Spleen (tissue), 7 donors: Measurements from ENCODE around the gene RBM46.

Experiments
- POLR2A ChIP-seq, 3 donors: fragments of 450-650 bp; IDR thresholded peaks; one replicate each; pipeline ENCODE4 v1.5.1; 2017; ENCODE audit warnings: antibody characterized with exemption in 3 of 3, mild to moderate bottlenecking in 1 of 3
- TF ChIP-seq, protein P1 (sequence below), 11 experiments: fragments of 200-600 bp in 7 of 11; fragments of 450-650 bp in 4 of 11; sonication (generic) in 4 of 11; IDR thresholded peaks in 8 of 11; conservative IDR thresholded peaks in 3 of 11; 1 replicate in 7 of 11; 2 replicates in 4 of 11; pipeline versions ENCODE4 v1.4.0 to v1.8.0; 2016 to 2021; ENCODE audit warnings: antibody characterized with exemption in 11 of 11, inconsistent platforms in 4 of 11, mild to moderate bottlenecking in 1 of 11
- donor health status: DM: no; HTN: no; CAD: no; lungs with moderate emphysema.
- donor health status: DM: no; HTN: no; CAD: no.
- donor health status: DM: no; HTN: no; CAD: no.

DNA sequence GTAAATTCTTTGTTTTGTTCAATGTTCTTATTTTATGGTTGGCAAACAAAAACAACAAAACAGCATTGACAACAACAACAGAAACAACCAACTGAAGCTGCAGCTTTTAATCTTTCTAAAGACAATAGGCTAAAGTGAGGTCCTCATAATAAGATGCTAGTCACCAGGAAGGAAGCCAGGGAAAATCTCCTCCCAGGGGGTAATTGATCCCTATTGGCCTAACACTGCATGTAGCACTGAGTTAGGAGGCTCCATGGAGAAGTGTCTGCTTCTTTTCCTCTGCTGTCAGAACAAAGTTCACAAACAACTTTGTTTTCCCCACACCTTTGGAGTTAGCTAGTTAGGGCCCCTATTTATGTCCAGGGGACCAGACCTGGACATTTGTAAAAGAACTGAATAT, 42.0 kb upstream of the RBM46 start:
- TF ChIP-seq, protein P1, sequence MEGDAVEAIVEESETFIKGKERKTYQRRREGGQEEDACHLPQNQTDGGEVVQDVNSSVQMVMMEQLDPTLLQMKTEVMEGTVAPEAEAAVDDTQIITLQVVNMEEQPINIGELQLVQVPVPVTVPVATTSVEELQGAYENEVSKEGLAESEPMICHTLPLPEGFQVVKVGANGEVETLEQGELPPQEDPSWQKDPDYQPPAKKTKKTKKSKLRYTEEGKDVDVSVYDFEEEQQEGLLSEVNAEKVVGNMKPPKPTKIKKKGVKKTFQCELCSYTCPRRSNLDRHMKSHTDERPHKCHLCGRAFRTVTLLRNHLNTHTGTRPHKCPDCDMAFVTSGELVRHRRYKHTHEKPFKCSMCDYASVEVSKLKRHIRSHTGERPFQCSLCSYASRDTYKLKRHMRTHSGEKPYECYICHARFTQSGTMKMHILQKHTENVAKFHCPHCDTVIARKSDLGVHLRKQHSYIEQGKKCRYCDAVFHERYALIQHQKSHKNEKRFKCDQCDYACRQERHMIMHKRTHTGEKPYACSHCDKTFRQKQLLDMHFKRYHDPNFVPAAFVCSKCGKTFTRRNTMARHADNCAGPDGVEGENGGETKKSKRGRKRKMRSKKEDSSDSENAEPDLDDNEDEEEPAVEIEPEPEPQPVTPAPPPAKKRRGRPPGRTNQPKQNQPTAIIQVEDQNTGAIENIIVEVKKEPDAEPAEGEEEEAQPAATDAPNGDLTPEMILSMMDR (IDR thresholded peaks at IDR 0.05 in 8 of 11, conservative IDR thresholded peaks at IDR 0.05 in 3 of 11), result no peak
- no peak for TF ChIP-seq POLR2A (IDR thresholded peaks at IDR 0.05)
